Erythroblast (primary cell): Measurements from ENCODE around the gene PIP5K1C.

ENCODE experiments used
- GATA1 ChIP-seq: IDR thresholded peaks from 2 replicates; pipeline ENCODE4 v1.6.1; 2011; ENCODE audit warnings: low read depth, mild to moderate bottlenecking, control low read depth, low read length, moderate library complexity
- POLR2A ChIP-seq: IDR thresholded peaks from 2 replicates; pipeline ENCODE4 v1.6.1; 2011; ENCODE audit warnings: mild to moderate bottlenecking, low read length

DNA sequence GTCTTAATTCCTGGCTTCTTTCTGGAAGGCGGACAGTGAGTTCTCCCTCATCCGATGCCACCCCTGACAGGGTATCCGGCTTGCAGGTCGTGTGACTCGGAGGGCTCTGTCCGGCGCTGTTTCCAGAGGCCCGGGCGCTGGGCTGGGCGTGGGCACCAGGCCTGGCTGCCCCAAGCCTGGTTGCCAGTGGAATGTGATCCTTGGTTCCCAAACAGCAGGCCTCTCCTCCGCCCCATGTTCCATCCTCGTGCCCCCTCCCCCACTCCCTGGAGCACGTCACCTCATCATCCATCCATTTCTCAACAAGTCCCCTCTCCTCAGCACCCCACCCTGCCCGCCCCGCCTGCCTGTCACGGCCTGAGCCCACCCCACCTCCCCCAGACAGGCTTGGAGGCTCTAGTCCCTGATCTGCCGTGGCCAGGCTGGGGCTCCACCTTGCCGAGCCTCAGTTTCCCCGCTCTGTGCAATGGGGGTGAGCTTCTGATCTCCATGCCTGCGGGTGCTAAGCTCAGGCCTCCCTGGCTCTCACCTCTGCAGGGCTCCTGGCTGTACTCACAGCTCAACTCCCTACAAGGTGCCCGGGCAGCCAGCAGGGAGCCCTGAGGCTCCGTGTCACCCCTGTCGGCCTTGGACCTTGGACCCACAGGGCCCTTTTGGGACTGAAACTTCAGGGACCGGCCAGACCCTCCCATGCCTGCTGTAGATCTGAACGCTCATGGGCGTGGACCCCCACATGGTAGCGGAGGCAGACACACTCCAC is 95.9 kb downstream of the PIP5K1C start:
- TF ChIP-seq POLR2A (no peak), GATA1 (no peak)
